Eye (tissue), 1 donor: Measurements from ENCODE around the gene C1orf35.

Experiments used
- DNase-seq: peaks from one replicate; pipeline ENCODE4 v3.0.0-alpha.2; 2015

The C1orf35 gene

DNA sequence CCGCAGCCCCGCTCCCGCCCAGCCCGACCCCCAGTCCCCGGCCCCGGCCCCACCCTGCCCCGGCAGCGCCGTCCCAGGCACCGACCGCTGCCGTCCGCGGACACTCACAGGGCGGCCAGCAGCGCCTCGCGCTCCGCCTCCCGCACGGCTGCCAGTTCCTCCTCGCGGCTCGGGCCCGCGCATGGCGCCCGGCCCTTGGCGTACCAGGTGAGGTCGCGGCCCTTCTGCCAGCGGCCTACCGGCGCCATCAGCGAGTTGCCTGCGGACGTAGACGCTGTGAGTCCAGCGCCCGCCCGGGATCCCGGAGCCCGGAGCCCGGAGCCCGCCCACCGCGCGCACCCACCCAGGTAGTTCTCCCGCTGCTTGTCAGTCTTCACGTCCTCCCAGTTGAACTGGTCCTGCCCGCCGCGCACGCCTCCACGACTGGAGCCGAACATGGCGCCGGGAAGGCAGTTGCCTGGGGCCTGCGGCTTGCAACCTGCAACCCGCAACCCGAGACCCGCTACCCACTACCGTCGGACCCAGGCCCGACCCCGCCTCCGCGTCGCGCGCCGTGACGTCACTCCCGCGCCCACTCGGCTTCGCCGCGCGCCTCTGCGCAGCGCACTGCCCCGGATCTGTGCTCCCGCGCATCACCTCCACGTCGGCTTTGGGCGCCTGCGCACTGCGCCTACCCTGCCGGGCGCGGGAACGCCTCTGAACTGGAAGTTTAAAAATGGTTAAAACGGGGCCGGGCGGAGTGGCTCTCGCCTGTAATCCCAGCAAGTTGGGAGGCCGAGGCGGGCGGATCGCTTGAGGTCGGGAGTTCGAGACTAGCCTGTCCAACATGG, at the start of gene C1orf35:
C1orf35 (minus strand) TSS at position 535 of the 830 bp plus-strand sequence; CDS start at position 437, 98 bp downstream.
- peak; percentile 98 for DNase-seq

DNA sequence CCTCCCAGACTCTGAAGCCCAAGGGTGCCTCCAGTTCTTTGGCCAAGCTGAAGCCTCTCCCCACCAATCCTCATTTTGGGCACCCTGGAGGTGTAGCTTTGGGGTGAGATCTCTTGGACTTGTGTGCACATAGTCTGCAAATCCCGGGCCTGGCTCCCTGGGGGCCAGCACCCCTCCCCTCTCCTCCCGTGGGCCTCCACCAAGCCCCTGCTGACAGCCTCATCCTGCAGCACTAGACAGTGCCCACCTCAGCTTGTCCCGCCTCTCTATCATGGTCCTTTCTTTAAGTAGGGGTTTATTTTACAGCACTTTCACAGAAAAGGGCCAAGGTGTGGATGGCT, 49.8 kb upstream of the C1orf35 start:
- no peak for DNase-seq

GRCh38 chr1:228152097-228152917, 49.2 kb upstream of the C1orf35 start:
- no peak for DNase-seq

GRCh38 chr1:228151180-228151925, 48.2 kb upstream of the C1orf35 start:
- no peak for DNase-seq

DNA sequence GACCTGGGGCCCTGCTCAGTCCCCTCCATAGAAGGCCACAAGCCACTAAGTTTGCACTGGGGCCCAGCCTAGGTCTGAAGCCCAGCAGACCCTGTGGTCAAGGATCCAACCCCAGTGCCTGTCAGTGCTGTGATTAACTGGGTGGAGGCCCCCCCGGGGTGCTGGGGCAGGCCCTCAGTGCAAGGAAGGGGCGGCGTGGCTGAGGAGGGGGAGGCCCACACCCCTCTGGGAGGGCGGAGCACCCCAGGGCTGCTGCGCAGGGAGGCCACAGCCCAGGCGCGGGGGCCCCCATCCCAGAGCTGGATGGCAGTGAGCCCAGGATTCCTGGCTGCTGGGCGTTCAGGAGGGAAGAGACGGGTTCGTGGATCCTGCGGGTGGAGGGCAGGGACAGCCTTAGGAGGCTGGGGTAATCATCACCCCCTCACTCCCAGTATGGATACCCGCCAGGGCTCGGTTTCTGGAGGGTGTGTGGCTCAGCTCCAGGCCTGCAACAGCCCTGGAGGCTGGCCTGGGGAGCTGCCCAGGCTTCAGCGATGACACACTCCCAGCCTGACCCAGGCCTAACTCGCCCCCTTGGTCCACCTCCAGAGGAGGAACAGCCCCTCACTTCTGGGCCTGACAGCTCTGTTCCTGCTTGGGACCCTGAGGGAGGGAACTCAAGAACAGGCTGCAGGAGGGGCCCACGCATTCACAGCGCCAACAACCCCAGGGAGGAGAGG, 47.5 kb upstream of the C1orf35 start:
- peak; percentile 47 for DNase-seq

- DNase-seq = no peak
These were observed 47.0 kb upstream of the C1orf35 start for GRCh38 chr1:228150120-228150460.

- DNase-seq = no peak
These were observed 46.4 kb upstream of the C1orf35 start, which contains the start of gene GJC2 for GRCh38 chr1:228149406-228150119. Gene GJC2 (plus strand): TSS chr1:228149930. CDS start chr1:228157759, 7,829 bp downstream.

DNA sequence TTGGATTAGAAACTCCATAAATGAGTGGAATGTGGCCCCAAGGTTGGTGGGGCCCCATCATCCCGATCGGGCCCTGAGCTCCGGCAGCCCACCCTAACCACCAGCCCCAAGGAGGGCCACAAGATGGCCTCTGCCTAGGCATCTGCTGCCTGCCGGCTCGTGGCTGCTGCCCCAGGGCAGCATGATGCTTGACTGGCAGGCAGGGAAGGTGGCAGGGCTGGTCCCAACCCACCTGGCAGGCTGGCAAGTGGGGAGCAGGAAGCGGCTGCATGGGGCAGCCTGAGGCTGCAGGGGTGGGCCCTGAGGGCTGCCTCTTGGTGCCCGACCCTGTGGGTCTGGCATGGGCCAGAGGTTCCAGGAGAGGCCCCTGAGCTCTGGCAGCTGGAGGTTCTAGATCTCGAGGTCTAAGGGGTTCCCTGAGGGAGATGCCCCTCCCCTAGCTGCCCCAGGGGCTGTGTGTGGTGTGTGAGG, 45.8 kb upstream of the C1orf35 start:
- DNase-seq = no peak

GRCh38 chr1:228148196-228148861, 45.2 kb upstream of the C1orf35 start:
- no peak for DNase-seq

- no peak for DNase-seq
These were observed 44.6 kb upstream of the C1orf35 start for GRCh38 chr1:228147768-228148167.

GRCh38 chr1:228147151-228147693, 44.1 kb upstream of the C1orf35 start:
- no peak for DNase-seq

GRCh38 chr1:228146417-228147150, 43.5 kb upstream of the C1orf35 start:
- no peak for DNase-seq

DNA sequence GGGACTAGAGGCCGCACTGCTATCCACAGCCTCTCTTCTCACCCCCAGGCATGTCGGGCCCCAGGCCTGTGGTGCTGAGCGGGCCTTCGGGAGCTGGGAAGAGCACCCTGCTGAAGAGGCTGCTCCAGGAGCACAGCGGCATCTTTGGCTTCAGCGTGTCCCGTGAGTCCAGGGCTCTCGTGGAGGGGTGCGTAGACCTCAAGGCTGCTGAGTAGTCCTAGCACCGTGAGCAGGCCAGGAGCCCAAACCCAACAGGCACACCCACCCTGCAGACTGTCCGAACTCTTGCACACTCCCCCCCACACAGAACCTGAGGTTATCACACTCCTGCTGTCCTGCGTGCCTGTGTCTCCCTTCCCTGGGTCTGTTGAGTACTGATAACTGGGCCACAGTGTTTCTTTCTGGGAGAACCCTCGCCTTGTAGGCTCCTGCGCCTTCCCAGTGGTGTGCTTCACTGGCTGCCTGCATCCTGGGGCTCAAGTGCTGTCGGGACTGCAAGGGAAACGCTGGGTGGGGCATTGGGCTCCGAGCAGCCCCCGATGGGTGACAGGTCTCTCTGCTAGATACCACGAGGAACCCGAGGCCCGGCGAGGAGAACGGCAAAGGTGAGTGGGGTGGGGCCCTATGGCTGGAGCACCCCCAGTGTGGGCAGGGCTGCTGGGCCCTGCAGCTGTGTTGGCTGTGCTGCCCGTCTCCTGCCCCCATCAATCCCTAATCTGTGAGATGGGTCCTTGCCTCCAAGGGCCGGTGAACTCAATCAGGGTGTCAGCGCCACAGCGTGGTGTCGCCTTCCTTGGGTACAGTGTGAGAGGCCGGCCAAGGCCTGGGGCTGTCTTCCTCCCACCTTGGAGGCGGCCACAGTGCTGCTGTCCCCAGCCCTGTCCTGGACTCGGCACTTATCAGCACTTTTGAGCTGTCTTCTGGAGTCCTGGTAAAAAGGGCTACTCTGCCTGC, 42.6 kb upstream of the C1orf35 start:
- no peak for DNase-seq

GRCh38 chr1:228144993-228145343, 41.8 kb upstream of the C1orf35 start:
- no peak for DNase-seq

GRCh38 chr1:228144193-228144992, 41.3 kb upstream of the C1orf35 start:
- DNase-seq = no peak

- DNase-seq = no peak
These were observed 40.5 kb upstream of the C1orf35 start for GRCh38 chr1:228143480-228144192.

DNA sequence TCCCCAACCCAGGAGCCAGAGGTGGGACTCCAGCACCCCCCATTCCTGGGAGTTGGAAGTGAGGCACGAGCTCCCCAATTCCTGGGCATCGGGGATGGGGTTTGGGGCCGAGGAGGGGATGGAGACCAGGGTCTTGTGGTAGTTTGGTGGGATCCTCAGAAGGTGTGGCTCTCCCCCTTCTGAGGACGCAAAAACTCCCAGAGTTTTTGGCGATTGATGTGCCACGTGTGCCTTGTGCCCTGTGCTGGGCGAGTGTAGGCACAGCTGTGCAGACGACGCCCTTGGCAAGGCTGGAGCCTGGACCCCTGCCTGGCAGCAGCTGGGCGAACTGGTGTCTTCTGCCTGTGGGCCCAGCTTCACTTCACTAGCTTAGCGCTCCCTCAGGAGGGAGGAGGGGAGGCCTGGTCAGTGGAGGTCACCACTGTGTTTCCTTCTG, 39.6 kb upstream of the C1orf35 start:
- DNase-seq = no peak
